Neural crest cell (in vitro differentiated cells): ENCODE measurements around the gene CFAP77. TPM values are rescaled to one million over a fixed set of nuclear protein-coding genes. Genes with fewer than 3 reads are reported as not detected.
A peak's percentile ranks its signal among the peaks of the same experiment; 100 is the strongest.

Experiments
- DNase-seq: peaks from one replicate; pipeline ENCODE4 v3.0.0; 2021; ENCODE audit warnings: low read depth, mixed read lengths, low spot score
- H3K27ac Mint-ChIP-seq: one replicate; pipeline ENCODE4 v1.8.0; 2021; ENCODE audit warnings: mild to moderate bottlenecking, mixed read lengths; ENCODE audit not compliant: unreplicated experiment
- H3K27me3 Mint-ChIP-seq: 2 replicates; pipeline ENCODE4 v1.8.0; 2021; ENCODE audit warnings: low read depth, mild to moderate bottlenecking, mixed read lengths
- H3K36me3 Mint-ChIP-seq: 2 replicates; pipeline ENCODE4 v1.8.0; 2021; ENCODE audit warnings: low read depth, mild to moderate bottlenecking, mixed read lengths
- H3K4me1 Mint-ChIP-seq: 2 replicates; pipeline ENCODE4 v1.8.0; 2021; ENCODE audit warnings: mixed read lengths
- H3K4me3 Mint-ChIP-seq: one replicate; pipeline ENCODE4 v1.8.0; 2021; ENCODE audit warnings: mild to moderate bottlenecking, mixed read lengths
- H3K9me3 Mint-ChIP-seq: 2 replicates; pipeline ENCODE4 v1.8.0; 2021; ENCODE audit warnings: mixed read lengths
- total RNA-seq: library from RNA; stranded (reverse); gene quantifications from 2 replicates; pipeline ENCODE4 v1.2.1, GENCODE V29; 2021
- TF ChIP-seq, protein P1 (sequence below): fragments of 200-600 bp; sonication (generic); conservative IDR thresholded peaks from 2 replicates; pipeline ENCODE4 v1.5.0; 2021; ENCODE audit warnings: antibody characterized with exemption, mild to moderate bottlenecking

The CFAP77 gene
- total RNA-seq, 1 donor from 2014 or later = 0.23 TPM

DNA sequence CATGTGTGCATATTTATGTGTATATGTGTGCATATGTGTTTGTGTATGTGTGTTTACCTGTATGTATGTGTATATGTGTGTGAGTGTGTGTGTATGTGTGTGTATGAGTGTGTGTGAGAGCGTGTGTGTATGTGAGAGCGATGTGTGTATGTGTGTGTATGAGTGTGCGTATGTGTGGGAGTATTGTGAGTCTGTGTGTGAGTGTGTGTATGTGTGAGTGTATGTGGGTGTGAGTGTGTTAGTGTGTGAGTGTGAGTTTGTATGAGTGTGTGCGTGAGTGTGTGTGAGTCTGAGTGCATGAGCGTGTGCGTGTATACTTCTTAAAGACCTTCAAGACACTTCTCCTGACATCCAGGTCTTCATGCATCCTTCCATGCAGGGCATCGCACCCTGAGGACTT is 49.6 kb downstream of the CFAP77 start:
- DNase-seq = no peak
- Mint-ChIP-seq H3K27ac (no peak overlapping the region), H3K36me3 (no peaks in the 10 kb centered on the region), H3K27me3 (no peaks in the 10 kb centered on the region), H3K4me3 (no peak overlapping the region), H3K4me1 (peaks cover 28% of the 10 kb centered on the region), H3K9me3 (no peaks in the 10 kb centered on the region)
- TF ChIP-seq, protein P1, sequence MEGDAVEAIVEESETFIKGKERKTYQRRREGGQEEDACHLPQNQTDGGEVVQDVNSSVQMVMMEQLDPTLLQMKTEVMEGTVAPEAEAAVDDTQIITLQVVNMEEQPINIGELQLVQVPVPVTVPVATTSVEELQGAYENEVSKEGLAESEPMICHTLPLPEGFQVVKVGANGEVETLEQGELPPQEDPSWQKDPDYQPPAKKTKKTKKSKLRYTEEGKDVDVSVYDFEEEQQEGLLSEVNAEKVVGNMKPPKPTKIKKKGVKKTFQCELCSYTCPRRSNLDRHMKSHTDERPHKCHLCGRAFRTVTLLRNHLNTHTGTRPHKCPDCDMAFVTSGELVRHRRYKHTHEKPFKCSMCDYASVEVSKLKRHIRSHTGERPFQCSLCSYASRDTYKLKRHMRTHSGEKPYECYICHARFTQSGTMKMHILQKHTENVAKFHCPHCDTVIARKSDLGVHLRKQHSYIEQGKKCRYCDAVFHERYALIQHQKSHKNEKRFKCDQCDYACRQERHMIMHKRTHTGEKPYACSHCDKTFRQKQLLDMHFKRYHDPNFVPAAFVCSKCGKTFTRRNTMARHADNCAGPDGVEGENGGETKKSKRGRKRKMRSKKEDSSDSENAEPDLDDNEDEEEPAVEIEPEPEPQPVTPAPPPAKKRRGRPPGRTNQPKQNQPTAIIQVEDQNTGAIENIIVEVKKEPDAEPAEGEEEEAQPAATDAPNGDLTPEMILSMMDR = no peak

GRCh38 chr9:132460240-132460639 is 50.2 kb downstream of the CFAP77 start:
- no peaks in the 10 kb centered on the region for H3K9me3 Mint-ChIP-seq
- no peaks in the 10 kb centered on the region for H3K27me3 Mint-ChIP-seq
- no peaks in the 10 kb centered on the region for H3K36me3 Mint-ChIP-seq
- TF ChIP-seq, protein P1 = no peak
- H3K4me1 Mint-ChIP-seq = peaks cover 29% of the 10 kb centered on the region
- DNase-seq = no peak
- H3K4me3 Mint-ChIP-seq = no peak overlapping the region
- no peak overlapping the region for H3K27ac Mint-ChIP-seq

GRCh38 chr9:132461281-132461896 is 51.4 kb downstream of the CFAP77 start:
- Mint-ChIP-seq H3K4me1 (peaks cover 35% of the 10 kb centered on the region), H3K36me3 (no peaks in the 10 kb centered on the region), H3K4me3 (no peak overlapping the region), H3K9me3 (no peaks in the 10 kb centered on the region), H3K27ac (peak overlapping the region; percentile 63), H3K27me3 (no peaks in the 10 kb centered on the region)
- DNase-seq = no peak
- TF ChIP-seq, protein P1 = no peak

- Mint-ChIP-seq H3K9me3 (no peaks in the 10 kb centered on the region), H3K36me3 (no peaks in the 10 kb centered on the region), H3K4me1 (peaks cover 35% of the 10 kb centered on the region), H3K4me3 (no peak overlapping the region), H3K27ac (peak overlapping the region; percentile 63), H3K27me3 (no peaks in the 10 kb centered on the region)
- TF ChIP-seq, protein P1 = no peak
- DNase-seq = no peak
These were observed 52.0 kb downstream of the CFAP77 start for GRCh38 chr9:132461971-132462370.

DNA sequence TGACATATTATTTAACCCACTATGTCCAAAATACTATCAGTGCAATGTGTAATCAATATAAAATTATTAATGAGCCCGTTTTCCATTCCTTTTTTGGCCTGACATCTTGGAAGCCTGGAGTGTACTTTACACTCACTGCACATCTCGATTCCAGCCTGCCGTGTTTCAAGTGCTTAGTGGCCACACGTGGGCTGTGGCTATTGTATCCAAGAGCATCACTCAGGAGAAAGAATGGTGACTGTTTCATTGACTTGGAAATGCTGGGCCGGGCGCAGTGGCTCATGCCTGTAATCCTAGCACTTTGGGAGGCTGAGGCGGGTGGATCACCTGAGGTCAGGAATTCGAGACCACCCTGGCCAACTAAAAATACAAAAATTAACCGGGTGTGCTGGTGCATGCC is 54.5 kb downstream of the CFAP77 start:
- peaks cover 3% of the 10 kb centered on the region for H3K27me3 Mint-ChIP-seq
- no peak overlapping the region for H3K4me3 Mint-ChIP-seq
- no peak overlapping the region for H3K27ac Mint-ChIP-seq
- peaks cover 39% of the 10 kb centered on the region for H3K4me1 Mint-ChIP-seq
- no peaks in the 10 kb centered on the region for H3K36me3 Mint-ChIP-seq
- no peak for DNase-seq
- TF ChIP-seq, protein P1 = no peak
- peaks cover 3% of the 10 kb centered on the region for H3K9me3 Mint-ChIP-seq
